Measurements from ENCODE around the gene ARFGEF2.
"Not testable (repeated sequence)": the region's sequence is repeated elsewhere in the genome, so short reads cannot be mapped to it uniquely, and the experiment has no call there.

Gene ARFGEF2

DNA sequence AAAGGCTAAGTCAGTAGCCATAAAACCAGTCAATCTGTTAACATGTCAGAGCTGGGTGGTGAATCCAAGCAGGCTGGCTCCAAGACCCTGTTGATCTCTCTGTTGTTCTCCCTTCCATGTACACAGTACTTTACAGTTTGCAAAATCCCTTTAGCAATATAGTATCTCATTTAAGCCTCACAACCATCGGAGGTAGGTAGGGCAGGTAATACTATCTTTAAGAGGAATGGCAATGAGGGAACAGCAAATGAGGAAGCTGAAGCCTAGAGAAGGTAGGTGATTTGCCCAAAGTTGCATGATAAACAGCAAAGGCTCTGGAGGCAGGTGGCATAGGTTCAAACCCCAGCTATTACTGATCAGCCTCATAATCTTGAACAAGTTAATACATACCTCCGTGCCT, 34.7 kb upstream of the ARFGEF2 start:
- Histone ChIP-seq H3K4me1 (ENCODE audit: control insufficient read depth, insufficient read depth, low read length, poor library complexity, severe bottlenecking) (no peaks in the 10 kb centered on the region), H3K27ac (ENCODE audit: low read depth, low read length, severe bottlenecking) (no peak overlapping the region), H3K36me3 (ENCODE audit: control insufficient read depth, insufficient read depth, low read length) (no peaks in the 10 kb centered on the region), H3K9me3 (ENCODE audit: control insufficient read depth, low read length) (no peaks in the 10 kb centered on the region), H3K4me3 (ENCODE audit: extremely low read depth, insufficient read depth, low read length, poor library complexity, severe bottlenecking) (no peak overlapping the region)
- WGBS, 2 experiments (ENCODE audit: insufficient coverage in 2 of 2): no CpG with 5 or more reads among the region's 2 CpGs

DNA sequence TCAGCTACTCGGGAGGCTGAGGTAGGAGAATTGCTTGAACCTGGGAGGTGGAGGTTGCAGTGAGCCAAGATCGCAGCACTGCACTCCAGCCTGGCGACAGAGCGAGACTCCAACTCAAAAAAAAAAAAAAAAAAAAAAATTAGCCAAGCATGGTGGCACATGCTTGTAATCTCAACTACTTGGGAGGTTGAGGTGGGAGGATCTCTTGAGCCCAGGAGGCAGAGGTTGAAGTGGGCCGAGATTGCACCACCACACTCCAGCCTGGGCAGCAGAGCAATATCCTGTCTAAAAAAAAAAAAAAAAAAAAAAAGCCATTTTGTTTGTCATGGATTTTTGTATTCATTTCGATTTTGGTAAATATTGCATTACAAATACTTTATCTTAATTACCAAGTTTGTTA, 33.0 kb upstream of the ARFGEF2 start:
- not testable (repeated sequence) for H3K36me3 ChIP-seq (ENCODE audit: control insufficient read depth, insufficient read depth, low read length); H3K4me3 ChIP-seq (ENCODE audit: extremely low read depth, insufficient read depth, low read length, poor library complexity, severe bottlenecking); H3K27ac ChIP-seq (ENCODE audit: low read depth, low read length, severe bottlenecking); H3K4me1 ChIP-seq (ENCODE audit: control insufficient read depth, insufficient read depth, low read length, poor library complexity, severe bottlenecking); H3K9me3 ChIP-seq (ENCODE audit: control insufficient read depth, low read length)
- 80% methylated on average over 1 of the region's 6 CpGs; no CpG with 5 or more reads in 1 of the 2 experiments for WGBS, 2 experiments (ENCODE audit: insufficient coverage in 2 of 2)

DNA sequence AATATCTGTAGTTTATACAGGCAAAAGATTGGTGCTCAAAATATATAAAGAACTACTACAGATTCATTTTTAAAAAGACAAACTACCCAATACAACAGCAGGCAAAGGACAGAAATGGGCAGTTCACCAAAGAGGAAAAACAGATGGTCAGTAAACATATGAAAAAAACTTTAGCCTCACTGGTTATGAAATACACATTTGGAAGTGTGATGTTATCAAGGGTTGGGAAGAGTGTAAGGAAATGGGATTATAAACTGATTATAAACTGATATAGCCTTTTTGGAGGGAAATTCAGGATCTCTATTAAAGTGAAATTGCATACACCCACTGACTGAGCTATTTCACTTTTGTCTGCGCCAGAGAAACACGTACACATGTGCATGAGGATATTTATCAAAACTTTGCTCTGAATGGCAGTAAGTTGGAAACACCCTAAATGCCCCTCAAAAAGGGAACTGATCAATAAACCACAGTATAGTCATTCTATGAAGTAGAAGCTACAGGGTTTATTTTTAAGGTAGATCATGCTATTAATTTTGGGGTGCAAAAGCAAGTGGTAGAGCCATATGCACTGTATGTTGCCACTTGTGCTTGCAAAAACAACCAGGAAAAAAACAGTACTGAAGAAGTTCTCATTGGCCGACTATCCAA, 32.2 kb upstream of the ARFGEF2 start:
- 87% methylated on average over 3 of the region's 3 CpGs; no CpG with 5 or more reads in 1 of the 2 experiments for WGBS, 2 experiments (ENCODE audit: insufficient coverage in 2 of 2)
- no peaks in the 10 kb centered on the region for H3K36me3 ChIP-seq (ENCODE audit: control insufficient read depth, insufficient read depth, low read length)

DNA sequence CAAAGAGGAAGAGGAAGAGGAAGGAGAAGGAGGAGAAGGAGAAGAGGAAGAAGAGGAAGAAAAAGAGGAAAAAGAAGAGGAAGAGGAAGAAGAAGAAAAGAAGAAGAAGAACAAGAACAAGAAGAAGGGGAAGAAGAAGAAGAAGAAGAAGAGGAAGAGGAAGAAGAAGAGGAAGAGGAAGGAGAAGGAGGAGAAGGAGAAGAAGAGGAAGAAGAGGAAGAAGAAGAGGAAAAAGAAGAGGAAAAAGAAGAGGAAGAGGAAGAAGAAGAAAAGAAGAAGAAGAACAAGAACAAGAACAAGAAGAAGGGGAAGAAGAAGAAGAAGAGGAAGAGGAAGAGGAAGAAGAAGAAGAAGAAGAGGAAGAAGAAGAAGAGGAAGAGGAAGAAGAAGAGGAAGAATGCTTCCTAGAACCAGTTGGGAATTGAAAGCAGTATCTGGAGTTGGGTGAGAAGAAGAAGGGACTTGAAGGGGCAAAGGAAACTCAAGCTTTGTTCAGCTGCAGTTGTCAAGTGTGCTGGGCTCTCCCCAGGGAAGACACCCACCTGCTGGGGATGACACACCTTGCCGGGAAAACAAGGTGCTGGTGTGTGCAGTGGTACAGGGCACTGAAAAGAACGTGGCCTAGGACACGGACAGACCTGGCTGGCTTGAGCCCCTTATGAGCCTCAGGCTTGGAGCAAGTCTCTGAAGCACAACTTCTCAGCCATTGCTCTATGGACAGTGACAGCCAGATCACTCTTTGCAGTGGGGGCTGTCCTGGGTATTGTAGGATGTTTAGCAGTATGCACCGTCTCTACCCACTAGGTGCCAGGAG, 30.1 kb upstream of the ARFGEF2 start:
- 82% methylated on average over 2 to 3 of the region's 4 CpGs for WGBS, 2 experiments (ENCODE audit: insufficient coverage in 2 of 2)
- Histone ChIP-seq H3K9me3 (ENCODE audit: control insufficient read depth, low read length) (no peaks in the 10 kb centered on the region), H3K4me1 (ENCODE audit: control insufficient read depth, insufficient read depth, low read length, poor library complexity, severe bottlenecking) (no peaks in the 10 kb centered on the region), H3K27ac (ENCODE audit: low read depth, low read length, severe bottlenecking) (no peak overlapping the region), H3K36me3 (ENCODE audit: control insufficient read depth, insufficient read depth, low read length) (no peaks in the 10 kb centered on the region), H3K4me3 (ENCODE audit: extremely low read depth, insufficient read depth, low read length, poor library complexity, severe bottlenecking) (no peak overlapping the region)

More for the DNA sequence above, 32.2 kb upstream of the ARFGEF2 start:
- no peaks in the 10 kb centered on the region for H3K9me3 ChIP-seq (ENCODE audit: control insufficient read depth, low read length)
- H3K27ac ChIP-seq (ENCODE audit: low read depth, low read length, severe bottlenecking): no peak overlapping the region
- H3K4me3 ChIP-seq (ENCODE audit: extremely low read depth, insufficient read depth, low read length, poor library complexity, severe bottlenecking): no peak overlapping the region
- H3K4me1 ChIP-seq (ENCODE audit: control insufficient read depth, insufficient read depth, low read length, poor library complexity, severe bottlenecking): no peaks in the 10 kb centered on the region

DNA sequence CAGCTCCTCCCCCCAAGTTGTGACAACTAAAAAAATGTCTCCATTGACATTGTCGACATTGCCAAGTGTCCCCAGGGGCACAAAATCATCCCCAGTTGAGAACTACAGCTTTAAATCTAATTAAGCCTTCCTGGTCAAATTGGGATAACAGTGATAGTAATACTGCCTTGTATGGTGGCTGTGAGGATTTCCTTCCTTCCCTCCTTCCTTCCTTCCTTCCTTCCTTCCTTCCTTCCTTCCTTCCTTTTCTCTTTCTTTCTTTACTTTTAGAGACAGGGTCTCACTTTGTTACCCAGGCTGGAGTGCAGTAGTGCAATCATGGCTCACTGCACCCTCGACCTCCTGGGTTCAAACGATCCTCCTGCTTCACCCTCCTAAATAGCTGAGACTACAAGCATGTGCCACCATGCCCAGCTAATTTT, 29.5 kb upstream of the ARFGEF2 start:
- Histone ChIP-seq H3K27ac (ENCODE audit: low read depth, low read length, severe bottlenecking) (no peak overlapping the region), H3K4me3 (ENCODE audit: extremely low read depth, insufficient read depth, low read length, poor library complexity, severe bottlenecking) (no peak overlapping the region), H3K4me1 (ENCODE audit: control insufficient read depth, insufficient read depth, low read length, poor library complexity, severe bottlenecking) (no peaks in the 10 kb centered on the region), H3K9me3 (ENCODE audit: control insufficient read depth, low read length) (no peaks in the 10 kb centered on the region), H3K36me3 (ENCODE audit: control insufficient read depth, insufficient read depth, low read length) (no peaks in the 10 kb centered on the region)
- 64 to 100% methylated on average over 2 to 3 of the region's 3 CpGs for WGBS, 2 experiments (ENCODE audit: insufficient coverage in 2 of 2)

DNA sequence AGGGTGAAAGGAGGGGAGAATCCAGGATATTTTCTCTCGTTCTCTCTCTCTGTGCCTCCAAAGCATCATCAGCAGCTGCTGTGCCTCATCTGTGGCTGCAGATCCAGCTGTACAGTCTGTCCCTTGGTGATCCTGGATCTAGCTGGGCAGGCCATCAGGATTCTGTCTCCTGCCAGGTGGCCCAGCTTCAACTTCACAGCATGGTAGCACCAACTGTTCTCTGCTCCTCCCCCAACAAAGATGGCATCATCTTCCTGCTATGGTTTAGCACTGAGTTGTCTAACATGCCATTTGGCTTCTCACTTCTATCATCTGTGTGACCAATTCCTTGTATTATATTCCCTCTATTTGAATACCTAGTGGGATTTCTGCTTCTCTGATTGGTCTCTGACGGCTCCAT, 28.6 kb upstream of the ARFGEF2 start:
- no peaks in the 10 kb centered on the region for H3K4me1 ChIP-seq (ENCODE audit: control insufficient read depth, insufficient read depth, low read length, poor library complexity, severe bottlenecking)
- H3K36me3 ChIP-seq (ENCODE audit: control insufficient read depth, insufficient read depth, low read length): no peaks in the 10 kb centered on the region
- WGBS, 2 experiments (ENCODE audit: insufficient coverage in 2 of 2): 45 to 50% methylated on average over 1 of the region's 2 CpGs
- H3K4me3 ChIP-seq (ENCODE audit: extremely low read depth, insufficient read depth, low read length, poor library complexity, severe bottlenecking): no peak overlapping the region
- no peak overlapping the region for H3K27ac ChIP-seq (ENCODE audit: low read depth, low read length, severe bottlenecking)
- no peaks in the 10 kb centered on the region for H3K9me3 ChIP-seq (ENCODE audit: control insufficient read depth, low read length)

DNA sequence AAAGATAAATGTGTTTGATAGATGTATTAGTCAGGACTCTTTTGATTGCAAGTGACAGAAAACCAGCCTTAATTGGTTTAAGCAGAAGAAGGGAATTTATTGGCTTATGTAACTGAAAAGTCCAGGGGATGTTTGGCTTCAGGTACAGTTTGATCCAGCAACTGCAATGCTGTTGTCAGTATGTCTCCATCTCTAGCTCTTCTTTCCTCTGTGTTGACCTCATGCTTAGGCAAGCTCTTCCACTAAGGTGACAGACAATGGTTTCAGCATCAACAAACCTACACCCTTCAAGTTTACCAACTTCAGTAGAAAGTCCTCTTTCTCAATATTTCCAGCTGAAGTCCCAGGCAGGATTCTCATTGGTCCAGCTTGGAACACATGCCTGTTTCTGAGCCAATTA, 28.1 kb upstream of the ARFGEF2 start:
- Histone ChIP-seq H3K9me3 (ENCODE audit: control insufficient read depth, low read length) (no peaks in the 10 kb centered on the region), H3K4me3 (ENCODE audit: extremely low read depth, insufficient read depth, low read length, poor library complexity, severe bottlenecking) (no peak overlapping the region), H3K36me3 (ENCODE audit: control insufficient read depth, insufficient read depth, low read length) (no peaks in the 10 kb centered on the region), H3K27ac (ENCODE audit: low read depth, low read length, severe bottlenecking) (no peak overlapping the region), H3K4me1 (ENCODE audit: control insufficient read depth, insufficient read depth, low read length, poor library complexity, severe bottlenecking) (no peaks in the 10 kb centered on the region)

DNA sequence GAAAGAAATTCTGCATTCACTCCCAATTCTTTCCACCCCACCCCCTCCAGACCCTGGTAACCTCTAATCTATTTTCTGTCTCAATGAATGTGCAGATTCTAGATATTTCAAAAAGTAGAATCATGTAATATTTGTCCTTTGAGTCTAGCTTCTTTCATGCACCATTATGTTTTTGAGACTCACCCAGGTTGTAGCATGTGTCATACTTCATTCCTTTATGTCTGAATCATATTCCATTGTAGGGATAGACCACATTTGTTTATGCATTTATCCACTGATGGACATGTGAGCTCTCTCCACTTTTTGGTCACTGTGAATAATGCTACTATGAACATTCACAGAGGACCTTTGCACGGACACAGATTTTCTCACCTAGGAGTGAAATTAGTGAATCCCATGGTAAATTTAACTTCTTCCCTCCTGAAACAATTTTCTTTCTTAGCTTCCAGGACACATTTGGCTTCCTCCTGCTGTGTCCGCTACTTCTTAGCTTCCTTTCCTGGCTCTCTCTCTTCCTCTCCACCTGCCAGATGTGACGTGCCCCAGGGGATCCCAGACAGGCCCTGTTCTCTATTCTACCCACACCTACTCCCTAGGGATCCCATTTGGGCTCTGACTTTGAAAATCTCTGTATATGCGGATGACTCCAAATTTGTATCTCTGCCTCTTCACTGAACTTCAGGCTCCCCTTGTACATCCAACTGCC, 24.1 kb upstream of the ARFGEF2 start:
- H3K36me3 ChIP-seq (ENCODE audit: control insufficient read depth, insufficient read depth, low read length): no peaks in the 10 kb centered on the region
- H3K27ac ChIP-seq (ENCODE audit: low read depth, low read length, severe bottlenecking): no peak overlapping the region
- no peaks in the 10 kb centered on the region for H3K4me1 ChIP-seq (ENCODE audit: control insufficient read depth, insufficient read depth, low read length, poor library complexity, severe bottlenecking)
- no peaks in the 10 kb centered on the region for H3K9me3 ChIP-seq (ENCODE audit: control insufficient read depth, low read length)
- no peak overlapping the region for H3K4me3 ChIP-seq (ENCODE audit: extremely low read depth, insufficient read depth, low read length, poor library complexity, severe bottlenecking)
- 77 to 88% methylated on average over 4 of the region's 4 CpGs for WGBS, 2 experiments (ENCODE audit: insufficient coverage in 2 of 2)

DNA sequence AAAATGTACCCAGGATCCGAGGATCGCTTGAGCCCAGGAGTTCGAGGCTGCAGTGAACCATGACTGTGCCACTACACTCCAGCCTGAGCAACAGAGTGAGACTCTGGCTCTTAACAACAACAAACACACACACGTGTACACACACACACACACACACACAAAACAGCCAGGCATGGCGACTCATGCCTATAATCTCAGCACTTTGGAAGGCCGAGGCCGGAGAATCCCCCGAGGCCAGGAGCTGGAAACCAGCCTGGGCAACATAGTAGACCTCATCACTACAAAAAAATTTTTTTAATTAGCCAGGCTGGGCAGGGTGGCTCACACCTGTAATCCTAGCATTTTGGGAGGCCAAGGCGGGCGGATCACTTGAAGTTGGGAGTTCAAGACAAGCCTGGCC, 23.3 kb upstream of the ARFGEF2 start:
- 81 to 86% methylated on average over 5 to 6 of the region's 10 CpGs for WGBS, 2 experiments (ENCODE audit: insufficient coverage in 2 of 2)
- H3K4me1 ChIP-seq (ENCODE audit: control insufficient read depth, insufficient read depth, low read length, poor library complexity, severe bottlenecking): no peaks in the 10 kb centered on the region
- no peaks in the 10 kb centered on the region for H3K9me3 ChIP-seq (ENCODE audit: control insufficient read depth, low read length)
- H3K36me3 ChIP-seq (ENCODE audit: control insufficient read depth, insufficient read depth, low read length): no peaks in the 10 kb centered on the region
- no peak overlapping the region for H3K27ac ChIP-seq (ENCODE audit: low read depth, low read length, severe bottlenecking)
- H3K4me3 ChIP-seq (ENCODE audit: extremely low read depth, insufficient read depth, low read length, poor library complexity, severe bottlenecking): no peak overlapping the region

DNA sequence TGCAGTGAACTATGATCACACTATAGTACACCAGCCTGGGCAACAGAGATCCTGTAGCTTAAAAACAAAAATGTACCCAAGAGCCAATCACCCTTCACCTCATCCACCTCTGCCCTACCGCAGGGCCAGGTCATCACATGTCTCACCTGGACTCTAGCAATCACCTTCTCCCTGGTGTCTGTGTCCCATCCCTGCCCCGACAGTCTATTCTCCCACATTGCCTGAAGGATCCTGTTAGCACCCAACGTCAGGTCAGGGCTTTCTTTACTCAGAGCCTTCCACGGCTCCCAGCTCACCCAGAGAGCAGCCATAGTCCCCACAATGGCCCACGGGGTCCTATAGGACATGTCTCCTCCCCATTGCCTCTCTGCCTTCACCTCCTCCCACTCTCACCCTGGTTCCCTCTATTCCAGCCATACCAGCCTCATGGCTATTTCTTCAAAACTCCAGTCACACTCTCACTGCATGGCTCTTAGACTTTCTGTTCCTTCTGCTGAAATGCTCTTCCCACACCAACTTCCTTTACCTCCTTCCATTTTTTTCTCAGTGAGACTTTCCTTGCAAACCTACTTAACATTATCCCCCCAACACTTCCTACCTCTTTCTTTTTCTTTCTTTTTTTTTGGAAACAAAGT, 22.5 kb upstream of the ARFGEF2 start:
- Histone ChIP-seq H3K36me3 (ENCODE audit: control insufficient read depth, insufficient read depth, low read length) (no peaks in the 10 kb centered on the region), H3K4me1 (ENCODE audit: control insufficient read depth, insufficient read depth, low read length, poor library complexity, severe bottlenecking) (no peaks in the 10 kb centered on the region), H3K9me3 (ENCODE audit: control insufficient read depth, low read length) (no peaks in the 10 kb centered on the region), H3K4me3 (ENCODE audit: extremely low read depth, insufficient read depth, low read length, poor library complexity, severe bottlenecking) (no peak overlapping the region), H3K27ac (ENCODE audit: low read depth, low read length, severe bottlenecking) (no peak overlapping the region)
- 75 to 95% methylated on average over 1 to 5 of the region's 5 CpGs for WGBS, 2 experiments (ENCODE audit: insufficient coverage in 2 of 2)
